Measurements from ENCODE around the gene CHST9. TPM values are rescaled to one million over a fixed set of nuclear protein-coding genes. Genes with fewer than 3 reads are reported as not detected.

CHST9 gene
- total and polyA plus RNA-seq, 2 experiments from 2014 or later, result 9.8 to 32.7 TPM

DNA sequence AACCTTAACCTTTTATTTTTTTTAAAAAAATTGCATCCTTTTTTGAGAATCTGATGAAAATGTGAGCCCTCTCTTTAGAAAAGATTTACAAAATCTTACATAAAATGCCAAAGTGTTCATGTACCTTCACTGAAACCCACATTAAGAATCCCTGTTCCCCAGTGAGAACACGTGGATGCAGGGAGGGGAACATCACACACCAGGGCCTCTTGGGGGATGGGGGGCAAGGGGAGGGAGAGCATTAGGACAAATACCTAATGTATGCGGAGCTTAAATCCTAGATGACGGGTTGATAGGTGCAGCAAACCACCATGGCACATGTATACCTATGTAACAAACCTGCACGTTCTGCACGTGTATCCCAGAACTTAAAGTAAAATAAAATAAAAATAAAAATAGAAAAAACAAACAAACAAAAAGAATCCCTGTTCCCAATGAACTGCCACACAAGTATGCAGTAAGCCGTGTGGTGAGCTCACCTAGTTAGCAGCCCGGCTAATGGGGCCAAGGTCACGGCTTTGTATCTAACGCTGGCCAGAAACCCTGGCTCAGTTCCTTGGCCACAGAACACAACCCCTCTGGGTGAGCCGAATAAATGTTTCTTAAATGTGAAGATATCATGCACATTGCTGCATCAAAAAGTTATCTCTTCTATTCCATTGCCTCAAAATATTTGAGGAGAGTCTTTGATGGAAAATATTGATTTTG, 41.4 kb downstream of the CHST9 start:
- Histone ChIP-seq H3K36me3 (replicated peaks; ENCODE audit: insufficient read depth, low read depth) (no peaks in the 10 kb centered on the region), H3K79me2 (peaks cover 28% of the 10 kb centered on the region), H3K4me1 (ENCODE audit: insufficient read depth) (peaks cover 17% of the 10 kb centered on the region), H2AFZ (no peak overlapping the region), H4K20me1 (ENCODE audit: insufficient read depth, poor library complexity, severe bottlenecking) (no peaks in the 10 kb centered on the region), H3K4me2 (peak overlapping the region; percentile 61), H3K27me3 (no peaks in the 10 kb centered on the region), H3K4me3 (no peak overlapping the region), H3K9me3 (ENCODE audit: low read depth) (no peaks in the 10 kb centered on the region), H3K27ac (peak overlapping the region; percentile 44), H3K9me2 (replicated peaks; ENCODE audit: insufficient read depth) (no peaks in the 10 kb centered on the region)
- DNase-seq (ENCODE audit: low spot score), result peak; percentile 29
- 42% methylated on average over 10 of the region's 10 CpGs for WGBS (ENCODE audit: low lambda C conversion rate, missing lambda C conversion rate)
- TF ChIP-seq, protein P1, sequence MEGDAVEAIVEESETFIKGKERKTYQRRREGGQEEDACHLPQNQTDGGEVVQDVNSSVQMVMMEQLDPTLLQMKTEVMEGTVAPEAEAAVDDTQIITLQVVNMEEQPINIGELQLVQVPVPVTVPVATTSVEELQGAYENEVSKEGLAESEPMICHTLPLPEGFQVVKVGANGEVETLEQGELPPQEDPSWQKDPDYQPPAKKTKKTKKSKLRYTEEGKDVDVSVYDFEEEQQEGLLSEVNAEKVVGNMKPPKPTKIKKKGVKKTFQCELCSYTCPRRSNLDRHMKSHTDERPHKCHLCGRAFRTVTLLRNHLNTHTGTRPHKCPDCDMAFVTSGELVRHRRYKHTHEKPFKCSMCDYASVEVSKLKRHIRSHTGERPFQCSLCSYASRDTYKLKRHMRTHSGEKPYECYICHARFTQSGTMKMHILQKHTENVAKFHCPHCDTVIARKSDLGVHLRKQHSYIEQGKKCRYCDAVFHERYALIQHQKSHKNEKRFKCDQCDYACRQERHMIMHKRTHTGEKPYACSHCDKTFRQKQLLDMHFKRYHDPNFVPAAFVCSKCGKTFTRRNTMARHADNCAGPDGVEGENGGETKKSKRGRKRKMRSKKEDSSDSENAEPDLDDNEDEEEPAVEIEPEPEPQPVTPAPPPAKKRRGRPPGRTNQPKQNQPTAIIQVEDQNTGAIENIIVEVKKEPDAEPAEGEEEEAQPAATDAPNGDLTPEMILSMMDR (IDR thresholded peaks at IDR 0.05; ENCODE audit: poor library complexity), result no peak
- TF ChIP-seq EZH2phosphoT487 (IDR thresholded peaks at IDR 0.05; ENCODE audit: low read depth, severe bottlenecking, unreplicated experiment), result no peak
- TF ChIP-seq EZH2 (IDR thresholded peaks at IDR 0.05; ENCODE audit: borderline replicate concordance), result no peak

DNA sequence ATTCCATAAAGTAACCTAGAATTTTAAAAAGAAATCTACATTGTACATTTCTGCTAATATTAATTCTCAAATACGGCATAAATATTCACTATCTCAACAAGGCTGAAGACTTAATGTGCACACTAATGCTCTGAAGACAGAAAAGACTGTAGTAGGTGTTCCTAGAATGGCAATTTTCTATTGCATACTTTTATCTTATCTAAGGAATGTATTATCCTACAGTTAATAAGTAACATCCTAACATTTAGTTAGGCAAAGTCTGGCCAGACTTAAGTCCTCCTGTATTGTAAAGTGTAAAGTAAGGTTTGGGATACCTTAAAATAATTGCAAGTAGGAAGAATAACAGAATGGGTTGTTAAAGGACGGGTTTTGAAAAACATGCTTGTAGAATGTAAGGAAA, 42.2 kb downstream of the CHST9 start:
- H3K4me2 ChIP-seq, result peak overlapping the region; percentile 61
- peaks cover 37% of the 10 kb centered on the region for H3K79me2 ChIP-seq
- H3K27me3 ChIP-seq, result no peaks in the 10 kb centered on the region
- DNase-seq (ENCODE audit: low spot score), result no peak
- H3K36me3 ChIP-seq (replicated peaks; ENCODE audit: insufficient read depth, low read depth), result no peaks in the 10 kb centered on the region
- H3K4me1 ChIP-seq (ENCODE audit: insufficient read depth), result peaks cover 17% of the 10 kb centered on the region
- WGBS (ENCODE audit: low lambda C conversion rate, missing lambda C conversion rate), result 53% methylated on average over 2 of the region's 2 CpGs
- no peaks in the 10 kb centered on the region for H3K9me3 ChIP-seq (ENCODE audit: low read depth)
- H3K9me2 ChIP-seq (replicated peaks; ENCODE audit: insufficient read depth), result no peaks in the 10 kb centered on the region
- H4K20me1 ChIP-seq (ENCODE audit: insufficient read depth, poor library complexity, severe bottlenecking), result no peaks in the 10 kb centered on the region
- H3K27ac ChIP-seq, result peak overlapping the region; percentile 44
- TF ChIP-seq EZH2 (IDR thresholded peaks at IDR 0.05; ENCODE audit: borderline replicate concordance), result no peak
- no peak for TF ChIP-seq EZH2phosphoT487 (IDR thresholded peaks at IDR 0.05; ENCODE audit: low read depth, severe bottlenecking, unreplicated experiment)
- TF ChIP-seq, protein P1 (IDR thresholded peaks at IDR 0.05; ENCODE audit: poor library complexity), result no peak
- peak overlapping the region; percentile 34 for H2AFZ ChIP-seq
- H3K4me3 ChIP-seq, result peak overlapping the region; percentile 19

DNA sequence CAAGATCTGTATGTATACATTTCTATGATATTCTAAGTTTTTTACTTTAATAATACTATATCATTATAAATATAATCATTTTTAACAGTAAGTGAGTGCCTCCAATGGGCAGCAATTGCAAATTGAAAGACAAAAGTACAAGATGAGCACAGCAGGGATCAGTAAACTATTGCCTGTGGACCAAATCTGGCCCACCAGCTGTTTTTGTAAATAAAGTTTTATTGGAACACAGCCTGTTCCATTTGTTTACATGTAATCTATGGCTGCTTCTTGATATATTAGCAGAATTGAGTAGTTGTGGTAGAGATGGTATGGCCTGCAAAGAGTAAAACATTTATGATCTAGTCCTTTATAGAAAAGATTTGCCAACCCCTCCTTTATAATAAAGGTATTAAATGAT, 43.2 kb downstream of the CHST9 start:
- DNase-seq (ENCODE audit: low spot score), result no peak
- H3K4me2 ChIP-seq, result peak overlapping the region; percentile 61
- H3K27ac ChIP-seq, result no peak overlapping the region
- H3K9me3 ChIP-seq (ENCODE audit: low read depth), result no peaks in the 10 kb centered on the region
- peaks cover 38% of the 10 kb centered on the region for H3K79me2 ChIP-seq
- H4K20me1 ChIP-seq (ENCODE audit: insufficient read depth, poor library complexity, severe bottlenecking), result no peaks in the 10 kb centered on the region
- H3K36me3 ChIP-seq (replicated peaks; ENCODE audit: insufficient read depth, low read depth), result no peaks in the 10 kb centered on the region
- peak overlapping the region; percentile 19 for H3K4me3 ChIP-seq
- H3K9me2 ChIP-seq (replicated peaks; ENCODE audit: insufficient read depth), result no peaks in the 10 kb centered on the region
- TF ChIP-seq EZH2 (IDR thresholded peaks at IDR 0.05; ENCODE audit: borderline replicate concordance), result no peak
- TF ChIP-seq, protein P1 (IDR thresholded peaks at IDR 0.05; ENCODE audit: poor library complexity), result no peak
- no peak for TF ChIP-seq EZH2phosphoT487 (IDR thresholded peaks at IDR 0.05; ENCODE audit: low read depth, severe bottlenecking, unreplicated experiment)
- peaks cover 17% of the 10 kb centered on the region for H3K4me1 ChIP-seq (ENCODE audit: insufficient read depth)
- H3K27me3 ChIP-seq, result no peaks in the 10 kb centered on the region
- no peak overlapping the region for H2AFZ ChIP-seq

Measured in hepatocyte (in vitro differentiated cells).